Measurements from ENCODE around the gene KRTAP4-11.

DNA sequence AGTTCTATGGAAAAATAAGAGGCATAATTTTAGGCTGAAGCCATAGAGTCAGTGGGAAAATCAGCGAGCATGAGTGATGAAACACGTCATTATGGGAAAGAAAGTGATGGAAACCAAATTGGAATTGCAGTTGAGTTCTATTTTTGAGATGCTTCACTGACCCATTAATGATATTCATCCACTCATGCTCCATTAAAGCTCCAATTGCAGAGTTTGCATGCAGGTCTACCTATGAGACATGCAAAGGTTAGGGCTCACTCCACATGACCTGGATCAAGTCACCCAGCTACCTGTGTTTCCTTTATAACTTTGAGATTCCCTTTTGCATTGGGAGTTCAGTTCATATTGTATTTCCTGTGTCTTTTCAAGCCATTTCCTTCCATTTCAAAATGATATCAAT lies 44.5 kb downstream of the KRTAP4-11 start:
- TF ChIP-seq, protein P1, sequence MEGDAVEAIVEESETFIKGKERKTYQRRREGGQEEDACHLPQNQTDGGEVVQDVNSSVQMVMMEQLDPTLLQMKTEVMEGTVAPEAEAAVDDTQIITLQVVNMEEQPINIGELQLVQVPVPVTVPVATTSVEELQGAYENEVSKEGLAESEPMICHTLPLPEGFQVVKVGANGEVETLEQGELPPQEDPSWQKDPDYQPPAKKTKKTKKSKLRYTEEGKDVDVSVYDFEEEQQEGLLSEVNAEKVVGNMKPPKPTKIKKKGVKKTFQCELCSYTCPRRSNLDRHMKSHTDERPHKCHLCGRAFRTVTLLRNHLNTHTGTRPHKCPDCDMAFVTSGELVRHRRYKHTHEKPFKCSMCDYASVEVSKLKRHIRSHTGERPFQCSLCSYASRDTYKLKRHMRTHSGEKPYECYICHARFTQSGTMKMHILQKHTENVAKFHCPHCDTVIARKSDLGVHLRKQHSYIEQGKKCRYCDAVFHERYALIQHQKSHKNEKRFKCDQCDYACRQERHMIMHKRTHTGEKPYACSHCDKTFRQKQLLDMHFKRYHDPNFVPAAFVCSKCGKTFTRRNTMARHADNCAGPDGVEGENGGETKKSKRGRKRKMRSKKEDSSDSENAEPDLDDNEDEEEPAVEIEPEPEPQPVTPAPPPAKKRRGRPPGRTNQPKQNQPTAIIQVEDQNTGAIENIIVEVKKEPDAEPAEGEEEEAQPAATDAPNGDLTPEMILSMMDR (conservative IDR thresholded peaks at IDR 0.05 in 1 of 2, IDR thresholded peaks at IDR 0.05 in 1 of 2; ENCODE audit: low read depth in 1 of 2, low read length in 2 of 2), result no peak
- TF ChIP-seq EZH2 (IDR thresholded peaks at IDR 0.05; ENCODE audit: low read length, missing control alignments), result no peak
